H9 (cell line): ENCODE measurements around the gene UNC80. TPM values are rescaled to one million over a fixed set of nuclear protein-coding genes. Genes with fewer than 3 reads are reported as not detected.

Experiments
- DNase-seq: peaks from one replicate; pipeline ENCODE4 v3.0.0-alpha.2; 2017
- H2AFZ ChIP-seq: one replicate; pipeline ENCODE4 v1.6.1; 2013; ENCODE audit warnings: mild to moderate bottlenecking, low read length, control low read depth, moderate library complexity
- H2AK5ac ChIP-seq: 2 replicates; pipeline ENCODE4 v1.6.1; 2013; ENCODE audit warnings: low read length, control low read depth, mixed read lengths; ENCODE audit not compliant: insufficient read length
- H2BK120ac ChIP-seq: one replicate; pipeline ENCODE4 v1.6.1; 2013; ENCODE audit warnings: low read depth, mild to moderate bottlenecking, low read length, control low read depth, inconsistent platforms; ENCODE audit not compliant: poor library complexity, severe bottlenecking
- H2BK12ac ChIP-seq: 2 replicates; pipeline ENCODE4 v1.6.1; 2013; ENCODE audit warnings: low read length, control low read depth, mixed read lengths, low read depth; ENCODE audit not compliant: insufficient read length
- H2BK15ac ChIP-seq: 2 replicates; pipeline ENCODE4 v1.6.1; 2013; ENCODE audit warnings: low read depth, low read length, control low read depth
- H2BK20ac ChIP-seq: one replicate; pipeline ENCODE4 v1.6.1; 2013; ENCODE audit warnings: low read depth, mild to moderate bottlenecking, low read length, control low read depth, inconsistent platforms; ENCODE audit not compliant: poor library complexity, severe bottlenecking
- H2BK5ac ChIP-seq: 2 replicates; pipeline ENCODE4 v1.6.1; 2013; ENCODE audit warnings: low read length, control low read depth, mixed read lengths; ENCODE audit not compliant: insufficient read length
- H3K14ac ChIP-seq: 2 replicates; pipeline ENCODE4 v1.6.1; 2013; ENCODE audit warnings: low read length, control low read depth; ENCODE audit not compliant: insufficient read depth
- H3K18ac ChIP-seq: 2 replicates; pipeline ENCODE4 v1.6.1; 2013; ENCODE audit warnings: low read depth, mild to moderate bottlenecking, mixed read lengths, low read length, control low read depth; ENCODE audit not compliant: insufficient read length
- H3K23ac ChIP-seq: 2 replicates; pipeline ENCODE4 v1.6.1; 2013; ENCODE audit warnings: low read length, control low read depth, mixed read lengths, low read depth; ENCODE audit not compliant: insufficient read length
- H3K23me2 ChIP-seq: 2 replicates; pipeline ENCODE4 v1.6.1; 2013; ENCODE audit warnings: low read depth, mild to moderate bottlenecking, mixed read lengths, low read length, control low read depth; ENCODE audit not compliant: insufficient read length, poor library complexity, severe bottlenecking
- H3K27ac ChIP-seq: 2 replicates; pipeline ENCODE4 v1.5.1; 2013; ENCODE audit warnings: low read length, control low read depth, mixed read lengths, low read depth; ENCODE audit not compliant: insufficient read length
- H3K27me3 ChIP-seq: 2 replicates; pipeline ENCODE4 v1.6.1; 2013; ENCODE audit warnings: low read length, control low read depth, inconsistent platforms; ENCODE audit not compliant: insufficient read depth
- H3K4ac ChIP-seq: 2 replicates; pipeline ENCODE4 v1.6.1; 2013; ENCODE audit warnings: low read depth, mild to moderate bottlenecking, control low read depth, inconsistent platforms, low read length, moderate library complexity
- H3K4me1 ChIP-seq: 2 replicates; pipeline ENCODE4 v1.6.1; 2013; ENCODE audit warnings: low read length, control low read depth, inconsistent platforms; ENCODE audit not compliant: insufficient read depth
- H3K4me2 ChIP-seq: 2 replicates; pipeline ENCODE4 v1.6.1; 2013; ENCODE audit warnings: low read length, control low read depth, mixed read lengths; ENCODE audit not compliant: insufficient read length, insufficient read depth
- H3K56ac ChIP-seq: 2 replicates; pipeline ENCODE4 v1.6.1; 2013; ENCODE audit warnings: low read depth, mild to moderate bottlenecking, mixed read lengths, low read length, control low read depth; ENCODE audit not compliant: insufficient read length
- H3K79me1 ChIP-seq: 2 replicates; pipeline ENCODE4 v1.6.1; 2013; ENCODE audit warnings: low read depth, mild to moderate bottlenecking, moderate library complexity, low read length, control low read depth, inconsistent platforms; ENCODE audit not compliant: insufficient read depth, poor library complexity, severe bottlenecking
- H3K79me2 ChIP-seq: 2 replicates; pipeline ENCODE4 v1.6.1; 2013; ENCODE audit warnings: low read length, control low read depth, inconsistent platforms; ENCODE audit not compliant: insufficient read depth
- H3K9ac ChIP-seq: 2 replicates; pipeline ENCODE4 v1.6.1; 2013; ENCODE audit warnings: low read length, control low read depth, mixed read lengths; ENCODE audit not compliant: insufficient read length; ENCODE audit errors: extremely low read depth
- H3K9me3 ChIP-seq: one replicate; pipeline ENCODE4 v1.6.1; 2013; ENCODE audit warnings: low read depth, low read length, inconsistent platforms; ENCODE audit not compliant: control insufficient read depth
- H3T11ph ChIP-seq: one replicate; pipeline ENCODE4 v1.6.1; 2013; ENCODE audit warnings: mild to moderate bottlenecking, low read length, control low read depth, inconsistent platforms
- H4K20me1 ChIP-seq: one replicate; pipeline ENCODE4 v1.6.1; 2013; ENCODE audit not compliant: control insufficient read depth, insufficient read length, insufficient read depth
- H4K5ac ChIP-seq: 2 replicates; pipeline ENCODE4 v1.6.1; 2013; ENCODE audit warnings: low read depth, mild to moderate bottlenecking, mixed read lengths, low read length, control low read depth; ENCODE audit not compliant: insufficient read length
- H4K8ac ChIP-seq: replicated peaks from 2 replicates; pipeline ENCODE4 v1.6.1; 2013; ENCODE audit warnings: low read length, control low read depth, mixed read lengths, low read depth; ENCODE audit not compliant: insufficient read length
- H4K91ac ChIP-seq: 2 replicates; pipeline ENCODE4 v1.6.1; 2013; ENCODE audit warnings: low read depth, mild to moderate bottlenecking, moderate library complexity, mixed read lengths, low read length, control low read depth; ENCODE audit not compliant: insufficient read length
- H3K27ac Mint-ChIP-seq, 3 experiments: 2 replicates in 2 of 3; 3 replicates in 1 of 3; pipeline ENCODE4 v1.8.0; 2020 to 2021; ENCODE audit warnings: mixed read lengths in 3 of 3, mild to moderate bottlenecking in 1 of 3, moderate library complexity in 1 of 3
- H3K27me3 Mint-ChIP-seq: 2 replicates; pipeline ENCODE4 v1.8.0; 2021; ENCODE audit warnings: low read depth, mild to moderate bottlenecking, moderate library complexity, mixed read lengths
- H3K36me3 Mint-ChIP-seq, 3 experiments: 2 replicates in 2 of 3; 3 replicates in 1 of 3; pipeline ENCODE4 v1.8.0; 2020 to 2021; ENCODE audit warnings: low read depth in 3 of 3, mixed read lengths in 3 of 3; ENCODE audit not compliant: insufficient read depth in 1 of 3
- H3K4me1 Mint-ChIP-seq, 2 experiments: 2 replicates each; pipeline ENCODE4 v1.8.0; 2020; ENCODE audit warnings: mixed read lengths in 2 of 2
- H3K4me3 Mint-ChIP-seq, 2 experiments: 2 replicates in 1 of 2; 3 replicates in 1 of 2; pipeline ENCODE4 v1.8.0; 2020 to 2021; ENCODE audit warnings: mild to moderate bottlenecking in 2 of 2, mixed read lengths in 2 of 2, moderate library complexity in 1 of 2
- H3K9me3 Mint-ChIP-seq, 2 experiments: 2 replicates in 1 of 2; 3 replicates in 1 of 2; pipeline ENCODE4 v1.8.0; 2020; ENCODE audit warnings: mild to moderate bottlenecking in 2 of 2, mixed read lengths in 2 of 2, moderate library complexity in 1 of 2
- WGBS: extraction: QIAGEN DNeasy Blood & Tissue Kit; methylation state at CpG from one replicate; pipeline ENCODE4 v1.1.7; 2013; ENCODE audit warnings: missing lambda C conversion rate, low lambda C conversion rate, mixed read lengths; ENCODE audit not compliant: insufficient read length; ENCODE audit errors: extremely low coverage; 5-methylcytosine and 5-hydroxymethylcytosine counted together
- total RNA-seq: library from RNA; stranded (reverse); gene quantifications from 2 replicates; pipeline ENCODE4 v1.2.1, GENCODE V29; 2021
- TF ChIP-seq, protein P1 (sequence below): fragments of 200-600 bp; sonication (generic); conservative IDR thresholded peaks from 3 replicates; pipeline ENCODE4 v1.8.0; 2021; ENCODE audit warnings: antibody characterized with exemption, mild to moderate bottlenecking

Gene UNC80
- total RNA-seq, 1 experiment from 2014 or later: 0.52 TPM

DNA sequence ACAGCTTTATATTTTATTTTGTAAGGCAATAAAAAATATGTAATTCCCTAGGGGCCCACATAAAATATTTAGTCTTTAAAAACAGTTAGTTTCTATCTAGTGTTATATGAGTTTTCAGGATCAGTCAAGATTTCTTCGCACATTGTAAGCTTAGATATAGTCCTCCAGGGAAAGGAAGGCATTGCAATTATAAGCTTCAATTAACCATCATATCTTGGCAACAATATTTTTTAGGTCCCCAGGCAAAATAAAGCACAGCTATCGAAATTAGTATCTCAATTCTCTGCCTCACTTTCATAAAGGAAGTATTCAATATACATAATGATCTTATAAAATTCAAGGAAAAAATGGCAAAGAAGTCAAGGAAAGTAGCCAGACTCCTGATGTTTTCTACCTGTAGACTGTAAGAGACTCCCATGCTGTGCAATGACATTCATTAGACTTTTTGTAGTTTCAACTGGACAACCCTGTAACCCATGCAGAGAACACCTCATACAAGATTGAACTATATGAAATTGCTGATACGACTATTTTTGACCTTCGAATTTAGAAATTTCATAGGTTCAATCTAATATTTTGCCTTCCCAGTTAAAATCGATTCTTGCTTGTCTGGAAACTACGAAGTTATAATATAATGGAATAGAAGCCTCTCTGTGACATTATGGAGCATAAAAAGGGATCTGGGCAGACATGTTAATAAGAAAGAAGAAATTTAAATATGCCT, 96.8 kb downstream of the UNC80 start:
- WGBS: no CpG with 5 or more reads among the region's 6 CpGs
- Mint-ChIP-seq H3K27me3 (peaks cover 39% of the 10 kb centered on the region), H3K4me1 (peaks cover 10 to 13% of the 10 kb centered on the region in 2 experiments), H3K27ac (no peak overlapping the region), H3K9me3 (peaks cover 15 to 16% of the 10 kb centered on the region in 2 experiments), H3K36me3 (peaks cover 0 to 21% (median 13%) of the 10 kb centered on the region in 3 experiments; a peak in 5 of 7 replicates), H3K4me3 (no peak overlapping the region)
- H3K27ac ChIP-seq: no peak overlapping the region
- no peak overlapping the region for H3K23ac ChIP-seq
- H2BK20ac ChIP-seq: no peak overlapping the region
- no peaks in the 10 kb centered on the region for H3K9me3 ChIP-seq
- H4K5ac ChIP-seq: no peak overlapping the region
- H3K27me3 ChIP-seq: no peaks in the 10 kb centered on the region
- H4K8ac ChIP-seq: no peak overlapping the region
- no peak overlapping the region for H2BK5ac ChIP-seq
- H3K18ac ChIP-seq: no peak overlapping the region
- no peaks in the 10 kb centered on the region for H3K23me2 ChIP-seq
- DNase-seq: no peak
- H3K4ac ChIP-seq: no peak overlapping the region
- no peaks in the 10 kb centered on the region for H3K79me1 ChIP-seq
- no peak overlapping the region for H3K56ac ChIP-seq
- H3K4me1 ChIP-seq: no peaks in the 10 kb centered on the region; the same call in 1 of the 2 replicates
- H2AK5ac ChIP-seq: no peak overlapping the region
- TF ChIP-seq, protein P1, sequence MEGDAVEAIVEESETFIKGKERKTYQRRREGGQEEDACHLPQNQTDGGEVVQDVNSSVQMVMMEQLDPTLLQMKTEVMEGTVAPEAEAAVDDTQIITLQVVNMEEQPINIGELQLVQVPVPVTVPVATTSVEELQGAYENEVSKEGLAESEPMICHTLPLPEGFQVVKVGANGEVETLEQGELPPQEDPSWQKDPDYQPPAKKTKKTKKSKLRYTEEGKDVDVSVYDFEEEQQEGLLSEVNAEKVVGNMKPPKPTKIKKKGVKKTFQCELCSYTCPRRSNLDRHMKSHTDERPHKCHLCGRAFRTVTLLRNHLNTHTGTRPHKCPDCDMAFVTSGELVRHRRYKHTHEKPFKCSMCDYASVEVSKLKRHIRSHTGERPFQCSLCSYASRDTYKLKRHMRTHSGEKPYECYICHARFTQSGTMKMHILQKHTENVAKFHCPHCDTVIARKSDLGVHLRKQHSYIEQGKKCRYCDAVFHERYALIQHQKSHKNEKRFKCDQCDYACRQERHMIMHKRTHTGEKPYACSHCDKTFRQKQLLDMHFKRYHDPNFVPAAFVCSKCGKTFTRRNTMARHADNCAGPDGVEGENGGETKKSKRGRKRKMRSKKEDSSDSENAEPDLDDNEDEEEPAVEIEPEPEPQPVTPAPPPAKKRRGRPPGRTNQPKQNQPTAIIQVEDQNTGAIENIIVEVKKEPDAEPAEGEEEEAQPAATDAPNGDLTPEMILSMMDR: no peak
- no peak overlapping the region for H2BK12ac ChIP-seq
- no peak overlapping the region for H2BK120ac ChIP-seq
- no peak overlapping the region for H2AFZ ChIP-seq
- no peak overlapping the region for H3K14ac ChIP-seq
- no peak overlapping the region for H3T11ph ChIP-seq
- no peak overlapping the region for H3K9ac ChIP-seq
- no peak overlapping the region for H2BK15ac ChIP-seq
- H4K91ac ChIP-seq: no peak overlapping the region
- H4K20me1 ChIP-seq: no peaks in the 10 kb centered on the region
- H3K79me2 ChIP-seq: no peaks in the 10 kb centered on the region
- H3K4me2 ChIP-seq: no peak overlapping the region
